ENCODE results near the gene SHISA5. TPM values are rescaled to one million over a fixed set of nuclear protein-coding genes. Genes with fewer than 3 reads are reported as not detected.
A peak's percentile ranks its signal among the peaks of the same experiment; 100 is the strongest.

SHISA5 gene
- polyA plus RNA-seq, 3 donors, result 147 to 266 (median 242) TPM

GRCh38 chr3:48430708-48431101 is 73.3 kb downstream of the SHISA5 start:
- H3K4me1 Mint-ChIP-seq, result peaks cover 14% of the 10 kb centered on the region
- Histone ChIP-seq H3K9ac (ENCODE audit: insufficient read depth, low read length, poor library complexity, severe bottlenecking) (no peak overlapping the region), H3K4me2 (replicated peaks; ENCODE audit: extremely low read depth, low read length, poor library complexity, severe bottlenecking) (no peak overlapping the region), H3K79me2 (ENCODE audit: insufficient read depth, low read length) (peaks cover 4% of the 10 kb centered on the region), H4K20me1 (ENCODE audit: insufficient read depth, low read length) (no peaks in the 10 kb centered on the region), H3K4me3 (replicated peaks in 1 of 3; ENCODE audit: low read depth in 2 of 3, low read length in 3 of 3) (no peak overlapping the region), H3K4me1 (ENCODE audit: control insufficient read depth in 1 of 2, insufficient read depth in 2 of 2, low read length in 2 of 2) (peaks cover 7 to 8% of the 10 kb centered on the region in 2 donors), H2AFZ (ENCODE audit: insufficient read depth, low read depth, low read length, poor library complexity, severe bottlenecking) (no peak overlapping the region), H3K36me3 (replicated peaks in 1 of 2; ENCODE audit: control insufficient read depth in 1 of 2, insufficient read depth in 2 of 2, low read length in 2 of 2) (peaks cover 12 to 29% of the 10 kb centered on the region in 2 donors), H3K9me3 (replicated peaks in 1 of 2; ENCODE audit: control insufficient read depth in 1 of 2, insufficient read depth in 1 of 2, low read length in 2 of 2) (no peaks in the 10 kb centered on the region), H3K27ac (ENCODE audit: low read depth in 1 of 2, low read length in 2 of 2) (no peak overlapping the region), H3K27me3 (ENCODE audit: control insufficient read depth in 2 of 2, insufficient read depth in 2 of 2, low read length in 2 of 2) (peaks cover 3 to 27% of the 10 kb centered on the region in 2 donors)
- intact Hi-C loops (cut with micrococcal nuclease), result loop anchor here in 1 of 2 donors (10.0 kb wide), 1 partner anchor 236 kb away; no protein-coding TSS in a partner anchor
- peaks cover 22 to 38% (median 26%) of the 10 kb centered on the region in 3 donors for H3K27me3 Mint-ChIP-seq (ENCODE audit: low read depth in 3 of 3)
- peak overlapping the region; percentile 25 to 67 for H3K4me3 Mint-ChIP-seq
- TF ChIP-seq CTCF (IDR thresholded peaks at IDR 0.05), result no peak
- peaks cover 24 to 34% of the 10 kb centered on the region in 2 donors for H3K36me3 Mint-ChIP-seq
- 100% methylated on average over 1 of the region's 1 CpG for WGBS (ENCODE audit: insufficient coverage)
- H3K9me3 Mint-ChIP-seq, result peaks cover 0 to 5% (median 0%) of the 10 kb centered on the region in 7 donors
- no peak for DNase-seq
- H3K27ac Mint-ChIP-seq, result peak overlapping the region in 2 of 7 donors; percentile 18 to 79

GRCh38 chr3:48429960-48430707 is 73.8 kb downstream of the SHISA5 start, which contains the start of gene PLXNB1:
Gene PLXNB1, minus strand, starts transcription at chr3:48430086. Its CDS starts 5,475 bp downstream, at chr3:48424611.
- H3K27ac Mint-ChIP-seq, result peak within 1 kb of the TSS in 3 of 7 donors; percentile 18 to 79 (median 35)
- peaks cover 24 to 38% (median 26%) of the 10 kb centered on the region in 3 donors for H3K27me3 Mint-ChIP-seq (ENCODE audit: low read depth in 3 of 3)
- peak within 1 kb of the TSS; percentile 79 to 87 for H3K4me3 Mint-ChIP-seq
- H3K4me2 ChIP-seq (replicated peaks; ENCODE audit: extremely low read depth, low read length, poor library complexity, severe bottlenecking), result peak within 1 kb of the TSS; percentile 94
- H3K4me3 ChIP-seq (replicated peaks in 1 of 3; ENCODE audit: low read depth in 2 of 3, low read length in 3 of 3), result peak within 1 kb of the TSS; percentile 45 to 78 (median 59)
- no peaks in the 10 kb centered on the region for H4K20me1 ChIP-seq (ENCODE audit: insufficient read depth, low read length)
- peaks cover under 1% of the 10 kb centered on the region for H3K79me2 ChIP-seq (ENCODE audit: insufficient read depth, low read length)
- H3K9me3 Mint-ChIP-seq, result peaks cover 0 to 5% (median 0%) of the 10 kb centered on the region in 7 donors
- H3K4me1 Mint-ChIP-seq, result peaks cover 14% of the 10 kb centered on the region
- H3K4me1 ChIP-seq (ENCODE audit: control insufficient read depth in 1 of 2, insufficient read depth in 2 of 2, low read length in 2 of 2), result peaks cover 7 to 8% of the 10 kb centered on the region in 2 donors
- no peak for DNase-seq
- H3K9ac ChIP-seq (ENCODE audit: insufficient read depth, low read length, poor library complexity, severe bottlenecking), result peak within 1 kb of the TSS; percentile 66
- TF ChIP-seq CTCF (IDR thresholded peaks at IDR 0.05), result no peak
- H3K27ac ChIP-seq (ENCODE audit: low read depth in 1 of 2, low read length in 2 of 2), result no peak within 1 kb of the TSS
- peak within 1 kb of the TSS; percentile 84 for H2AFZ ChIP-seq (ENCODE audit: insufficient read depth, low read depth, low read length, poor library complexity, severe bottlenecking)
- H3K36me3 Mint-ChIP-seq, result peaks cover 24 to 34% of the 10 kb centered on the region in 2 donors
- H3K9me3 ChIP-seq (replicated peaks in 1 of 2; ENCODE audit: control insufficient read depth in 1 of 2, insufficient read depth in 1 of 2, low read length in 2 of 2), result no peaks in the 10 kb centered on the region
- intact Hi-C loops (cut with micrococcal nuclease), result loop anchor here in 1 of 2 donors (10.0 kb wide), 1 partner anchor 235 kb away; no protein-coding TSS in a partner anchor
- H3K27me3 ChIP-seq (ENCODE audit: control insufficient read depth in 2 of 2, insufficient read depth in 2 of 2, low read length in 2 of 2), result peaks cover 3 to 27% of the 10 kb centered on the region in 2 donors
- 9% methylated on average over 13 of the region's 15 CpGs for WGBS (ENCODE audit: insufficient coverage)
- H3K36me3 ChIP-seq (replicated peaks in 1 of 2; ENCODE audit: control insufficient read depth in 1 of 2, insufficient read depth in 2 of 2, low read length in 2 of 2), result peaks cover 12 to 29% of the 10 kb centered on the region in 2 donors

Data from CD14-positive monocyte (primary cell).